IMR-90 (cell line): ENCODE measurements around the gene FAM216B.

ENCODE experiments used
- BHLHE40 ChIP-seq: fragments of 150-350 bp; IDR thresholded peaks from 2 replicates; pipeline ENCODE4 v1.6.1; 2016; ENCODE audit warnings: mild to moderate bottlenecking, low read depth, low read length
- CEBPB ChIP-seq: IDR thresholded peaks from 2 replicates; pipeline ENCODE4 v1.6.1; 2012; ENCODE audit warnings: low read depth, low read length, improper control_type of control experiment
- POLR2A ChIP-seq: IDR thresholded peaks from 2 replicates; pipeline ENCODE4 v1.6.1; 2012; ENCODE audit warnings: mild to moderate bottlenecking, low read depth, low read length
- RAD21 ChIP-seq: IDR thresholded peaks from 2 replicates; pipeline ENCODE4 v1.6.1; 2012; ENCODE audit warnings: low read length, improper control_type of control experiment
- SMC3 ChIP-seq: fragments of 150-350 bp; IDR thresholded peaks from 2 replicates; pipeline ENCODE4 v1.6.1; 2016; ENCODE audit warnings: low read depth, mild to moderate bottlenecking, antibody characterized with exemption, low read length, moderate library complexity
- TF ChIP-seq, protein P1 (sequence below): fragments of 150-350 bp; IDR thresholded peaks from 2 replicates; pipeline ENCODE4 v1.6.1; 2017; ENCODE audit warnings: mild to moderate bottlenecking, antibody characterized with exemption, low read length, low read depth
- TF ChIP-seq, protein P2 (sequence below): conservative IDR thresholded peaks from 2 replicates; pipeline ENCODE4 v1.5.1; 2012; ENCODE audit warnings: mild to moderate bottlenecking, low read depth, low read length, improper control_type of control experiment

DNA sequence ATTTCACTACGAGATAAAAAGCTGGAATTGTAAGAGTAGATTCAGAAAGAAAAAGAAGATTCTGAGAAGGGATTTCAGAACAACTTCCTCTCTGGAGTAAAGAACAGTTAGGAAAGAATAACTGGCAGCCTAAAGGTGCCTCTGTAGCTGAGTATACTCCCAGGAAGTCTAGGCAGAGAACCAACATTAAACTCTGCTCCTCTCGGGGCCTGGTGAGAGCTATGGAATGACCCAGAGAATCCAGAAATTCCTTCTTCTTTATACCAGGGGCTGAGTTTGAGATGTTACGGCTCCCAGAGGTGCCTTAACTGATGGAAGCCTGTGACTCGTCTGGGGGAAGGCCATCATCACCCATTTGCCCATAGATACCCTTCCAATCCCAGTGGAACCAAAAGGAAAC lies 39.1 kb downstream of the FAM216B start:
- TF ChIP-seq, protein P1, sequence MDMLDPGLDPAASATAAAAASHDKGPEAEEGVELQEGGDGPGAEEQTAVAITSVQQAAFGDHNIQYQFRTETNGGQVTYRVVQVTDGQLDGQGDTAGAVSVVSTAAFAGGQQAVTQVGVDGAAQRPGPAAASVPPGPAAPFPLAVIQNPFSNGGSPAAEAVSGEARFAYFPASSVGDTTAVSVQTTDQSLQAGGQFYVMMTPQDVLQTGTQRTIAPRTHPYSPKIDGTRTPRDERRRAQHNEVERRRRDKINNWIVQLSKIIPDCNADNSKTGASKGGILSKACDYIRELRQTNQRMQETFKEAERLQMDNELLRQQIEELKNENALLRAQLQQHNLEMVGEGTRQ: no peak
- no peak for TF ChIP-seq RAD21
- TF ChIP-seq POLR2A: no peak
- TF ChIP-seq, protein P2, sequence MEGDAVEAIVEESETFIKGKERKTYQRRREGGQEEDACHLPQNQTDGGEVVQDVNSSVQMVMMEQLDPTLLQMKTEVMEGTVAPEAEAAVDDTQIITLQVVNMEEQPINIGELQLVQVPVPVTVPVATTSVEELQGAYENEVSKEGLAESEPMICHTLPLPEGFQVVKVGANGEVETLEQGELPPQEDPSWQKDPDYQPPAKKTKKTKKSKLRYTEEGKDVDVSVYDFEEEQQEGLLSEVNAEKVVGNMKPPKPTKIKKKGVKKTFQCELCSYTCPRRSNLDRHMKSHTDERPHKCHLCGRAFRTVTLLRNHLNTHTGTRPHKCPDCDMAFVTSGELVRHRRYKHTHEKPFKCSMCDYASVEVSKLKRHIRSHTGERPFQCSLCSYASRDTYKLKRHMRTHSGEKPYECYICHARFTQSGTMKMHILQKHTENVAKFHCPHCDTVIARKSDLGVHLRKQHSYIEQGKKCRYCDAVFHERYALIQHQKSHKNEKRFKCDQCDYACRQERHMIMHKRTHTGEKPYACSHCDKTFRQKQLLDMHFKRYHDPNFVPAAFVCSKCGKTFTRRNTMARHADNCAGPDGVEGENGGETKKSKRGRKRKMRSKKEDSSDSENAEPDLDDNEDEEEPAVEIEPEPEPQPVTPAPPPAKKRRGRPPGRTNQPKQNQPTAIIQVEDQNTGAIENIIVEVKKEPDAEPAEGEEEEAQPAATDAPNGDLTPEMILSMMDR: no peak
- TF ChIP-seq SMC3: no peak
- TF ChIP-seq CEBPB: no peak
- TF ChIP-seq BHLHE40: no peak
